ENCODE data around the gene SPATS2.

DNA sequence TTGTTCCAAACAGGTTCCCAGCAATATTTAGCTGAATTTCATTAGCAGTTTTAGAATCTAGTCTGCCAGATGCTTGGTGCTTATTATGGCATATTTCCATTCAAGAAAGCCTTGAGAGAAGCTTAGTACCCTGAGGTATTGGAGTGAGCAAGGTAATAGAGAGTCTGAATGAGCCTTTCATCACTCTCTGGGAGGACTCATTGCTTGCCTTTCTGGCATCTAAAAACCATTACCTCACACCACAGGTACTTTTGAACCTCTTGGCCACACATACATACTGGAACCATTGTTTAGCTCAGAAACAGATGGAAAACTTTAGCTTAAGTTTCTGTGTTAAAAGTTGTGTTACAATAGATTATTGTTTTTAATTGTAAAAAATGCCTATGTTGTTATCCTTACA lies 144.1 kb downstream of the SPATS2 start:
- no peak for TF ChIP-seq CTCF (conservative IDR thresholded peaks at IDR 0.05; ENCODE audit: low read length)
- no peak for TF ChIP-seq EZH2phosphoT487 (IDR thresholded peaks at IDR 0.05; ENCODE audit: borderline replicate concordance, low read depth, low read length)
